ENCODE data around the gene CNOT2.

CNOT2 gene

DNA sequence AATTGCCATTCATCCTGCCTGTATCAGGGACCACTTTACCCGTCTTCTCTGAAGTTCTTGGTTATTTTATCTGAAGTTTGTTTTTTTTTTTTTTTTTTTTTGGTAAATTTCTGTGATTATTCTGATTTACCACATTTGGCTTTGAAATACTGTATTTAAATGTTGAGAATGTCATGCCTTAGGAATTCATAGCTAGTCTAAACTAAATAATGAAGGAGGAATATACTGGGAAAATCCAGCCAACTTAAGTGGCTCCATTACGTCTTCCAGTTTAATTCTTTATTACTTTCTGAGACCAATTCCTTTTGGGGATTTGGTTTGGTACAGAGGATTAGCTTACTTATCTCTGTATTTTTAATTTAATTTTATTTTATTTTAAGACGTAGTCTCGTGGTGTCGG is 62.6 kb downstream of the CNOT2 start:
- no peak for DNase-seq (ENCODE audit: extremely low read depth, low read depth)
- TF ChIP-seq, protein P1, sequence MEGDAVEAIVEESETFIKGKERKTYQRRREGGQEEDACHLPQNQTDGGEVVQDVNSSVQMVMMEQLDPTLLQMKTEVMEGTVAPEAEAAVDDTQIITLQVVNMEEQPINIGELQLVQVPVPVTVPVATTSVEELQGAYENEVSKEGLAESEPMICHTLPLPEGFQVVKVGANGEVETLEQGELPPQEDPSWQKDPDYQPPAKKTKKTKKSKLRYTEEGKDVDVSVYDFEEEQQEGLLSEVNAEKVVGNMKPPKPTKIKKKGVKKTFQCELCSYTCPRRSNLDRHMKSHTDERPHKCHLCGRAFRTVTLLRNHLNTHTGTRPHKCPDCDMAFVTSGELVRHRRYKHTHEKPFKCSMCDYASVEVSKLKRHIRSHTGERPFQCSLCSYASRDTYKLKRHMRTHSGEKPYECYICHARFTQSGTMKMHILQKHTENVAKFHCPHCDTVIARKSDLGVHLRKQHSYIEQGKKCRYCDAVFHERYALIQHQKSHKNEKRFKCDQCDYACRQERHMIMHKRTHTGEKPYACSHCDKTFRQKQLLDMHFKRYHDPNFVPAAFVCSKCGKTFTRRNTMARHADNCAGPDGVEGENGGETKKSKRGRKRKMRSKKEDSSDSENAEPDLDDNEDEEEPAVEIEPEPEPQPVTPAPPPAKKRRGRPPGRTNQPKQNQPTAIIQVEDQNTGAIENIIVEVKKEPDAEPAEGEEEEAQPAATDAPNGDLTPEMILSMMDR (IDR thresholded peaks at IDR 0.05; ENCODE audit: low read depth, low read length), result no peak

DNA sequence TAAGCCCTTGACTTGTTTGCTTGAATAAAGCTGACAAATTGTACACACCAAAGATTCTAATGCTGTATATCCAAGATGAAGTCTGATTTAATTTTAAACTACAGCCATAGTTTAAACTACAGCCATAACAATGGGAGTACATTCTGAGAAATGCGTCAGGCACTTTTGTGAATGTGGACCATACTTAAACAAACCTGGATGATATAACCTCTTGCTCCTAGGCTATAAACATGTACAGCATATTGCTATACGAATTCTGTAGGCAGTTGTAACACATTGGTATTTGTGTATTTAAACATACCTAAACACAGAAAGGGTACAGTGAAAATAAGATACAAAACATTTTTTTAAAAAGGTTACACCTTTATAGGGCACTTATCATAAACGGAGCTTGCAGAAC is 63.4 kb downstream of the CNOT2 start:
- TF ChIP-seq, protein P1 (IDR thresholded peaks at IDR 0.05; ENCODE audit: low read depth, low read length), result no peak
- no peak for DNase-seq (ENCODE audit: extremely low read depth, low read depth)

DNA sequence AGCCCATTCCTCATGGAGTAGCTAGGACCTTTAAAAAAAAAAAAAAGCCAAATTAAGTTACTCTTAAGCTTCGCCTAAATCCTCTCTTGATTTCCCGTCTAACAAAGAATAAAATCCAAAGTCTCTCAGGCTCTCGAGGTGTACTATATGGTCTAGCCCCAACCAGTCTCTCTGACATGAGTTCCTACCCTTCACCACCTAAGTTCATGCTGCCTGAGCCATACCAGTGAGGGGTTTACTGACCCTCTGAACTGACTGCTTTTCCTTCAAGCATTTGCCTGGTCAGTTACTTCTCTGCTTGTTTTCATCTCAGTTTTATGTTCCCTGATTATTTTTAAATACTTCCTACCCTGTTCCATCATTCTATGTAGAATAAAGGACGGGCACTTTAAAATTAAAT is 64.6 kb downstream of the CNOT2 start:
- TF ChIP-seq, protein P1 (IDR thresholded peaks at IDR 0.05; ENCODE audit: low read depth, low read length), result no peak

DNA sequence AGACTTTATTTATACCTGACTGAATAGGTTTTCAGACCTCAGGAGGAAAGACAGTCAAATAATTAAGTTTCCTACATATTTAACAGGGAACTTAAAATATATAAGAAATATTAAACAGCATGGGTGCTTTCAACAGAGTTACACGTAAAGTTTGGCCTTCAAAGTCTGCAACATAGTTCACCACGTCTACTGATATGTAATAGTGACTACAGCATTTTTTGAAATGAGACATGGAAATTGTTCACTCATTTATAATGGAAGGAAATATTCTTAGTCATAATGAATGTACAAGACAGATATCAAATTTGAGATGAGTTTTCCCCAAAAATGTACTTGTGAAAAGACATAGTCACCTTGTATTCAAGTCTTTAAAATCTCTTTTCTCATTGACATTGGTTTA is 66.1 kb downstream of the CNOT2 start:
- DNase-seq (ENCODE audit: extremely low read depth, low read depth), result no peak
- TF ChIP-seq, protein P1 (IDR thresholded peaks at IDR 0.05; ENCODE audit: low read depth, low read length), result no peak

More for the DNA sequence above, 64.6 kb downstream of the CNOT2 start:
- no peak for DNase-seq (ENCODE audit: extremely low read depth, low read depth)

DNA sequence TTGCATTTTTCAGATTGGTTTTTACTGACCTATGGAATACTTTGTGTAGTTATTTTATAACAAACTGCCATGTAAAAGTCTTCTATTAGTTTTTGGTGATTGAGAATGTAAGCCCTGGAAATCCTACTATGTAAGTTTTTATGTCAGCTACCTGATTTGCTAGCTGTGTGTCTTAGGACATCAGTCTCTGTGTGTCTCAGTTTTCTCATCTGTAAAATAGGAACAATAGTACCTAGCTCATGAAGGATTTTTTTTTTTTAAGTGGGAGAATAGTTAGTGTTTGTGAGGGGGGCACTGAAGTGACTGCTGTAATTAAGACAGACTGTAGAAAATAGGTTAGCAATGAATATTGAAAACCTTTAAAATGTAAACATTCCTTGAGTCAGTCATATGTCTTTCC is 70.9 kb downstream of the CNOT2 start:
- TF ChIP-seq, protein P1 (IDR thresholded peaks at IDR 0.05; ENCODE audit: low read depth, low read length), result no peak
- no peak for DNase-seq (ENCODE audit: extremely low read depth, low read depth)

DNA sequence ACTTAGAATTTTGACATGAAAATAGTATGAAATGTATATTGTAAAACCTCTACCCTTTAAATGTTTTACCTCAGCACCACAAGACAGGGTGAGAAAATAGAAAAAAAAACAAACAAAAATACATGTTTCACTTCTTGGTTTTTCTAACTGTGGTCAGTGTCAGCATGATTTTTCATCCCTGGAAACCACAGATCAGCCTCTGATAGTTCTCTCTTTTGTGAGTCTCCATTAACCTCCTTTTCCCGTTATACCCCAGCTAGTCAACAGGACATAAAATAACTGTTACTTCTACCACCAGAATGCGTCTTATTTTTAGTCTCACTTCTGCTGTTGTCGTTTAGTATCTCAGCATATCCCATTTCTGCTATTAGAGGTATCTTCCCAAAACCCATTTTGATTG is 74.5 kb downstream of the CNOT2 start:
- no peak for DNase-seq (ENCODE audit: extremely low read depth, low read depth)
- TF ChIP-seq, protein P1 (IDR thresholded peaks at IDR 0.05; ENCODE audit: low read depth, low read length), result no peak

DNA sequence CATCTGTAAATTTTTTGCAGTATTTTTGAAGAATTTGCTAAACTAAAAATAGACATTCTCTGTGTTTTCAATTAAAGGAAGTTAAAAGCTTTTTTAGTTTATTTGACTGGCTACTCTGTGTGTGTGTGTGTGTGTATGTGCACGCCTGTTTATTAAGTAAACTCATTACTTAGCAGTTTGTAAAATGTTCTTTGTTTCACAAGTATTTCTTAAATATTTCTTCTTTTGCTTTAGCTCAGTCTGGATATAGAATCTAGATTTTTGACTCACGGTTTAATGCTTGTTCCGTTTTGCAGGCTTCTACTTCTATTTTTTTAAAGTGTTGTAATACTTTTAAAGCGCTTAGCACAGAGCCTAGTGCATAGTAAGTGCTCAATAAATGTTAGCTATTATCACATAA is 76.4 kb downstream of the CNOT2 start:
- no peak for DNase-seq (ENCODE audit: extremely low read depth, low read depth)
- TF ChIP-seq, protein P1 (IDR thresholded peaks at IDR 0.05; ENCODE audit: low read depth, low read length), result no peak
